ENCODE measurements around the gene TP53TG3F.
"Not testable (repeated sequence)": the region's sequence is repeated elsewhere in the genome, so short reads cannot be mapped to it uniquely, and the experiment has no call there.

TP53TG3F gene, protein sequence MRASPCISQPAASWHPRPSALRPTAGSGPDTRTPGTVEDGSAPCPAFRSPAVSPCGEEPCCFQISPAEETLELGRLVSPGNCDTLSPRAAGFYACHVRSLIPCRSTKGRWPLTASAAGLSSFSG

DNA sequence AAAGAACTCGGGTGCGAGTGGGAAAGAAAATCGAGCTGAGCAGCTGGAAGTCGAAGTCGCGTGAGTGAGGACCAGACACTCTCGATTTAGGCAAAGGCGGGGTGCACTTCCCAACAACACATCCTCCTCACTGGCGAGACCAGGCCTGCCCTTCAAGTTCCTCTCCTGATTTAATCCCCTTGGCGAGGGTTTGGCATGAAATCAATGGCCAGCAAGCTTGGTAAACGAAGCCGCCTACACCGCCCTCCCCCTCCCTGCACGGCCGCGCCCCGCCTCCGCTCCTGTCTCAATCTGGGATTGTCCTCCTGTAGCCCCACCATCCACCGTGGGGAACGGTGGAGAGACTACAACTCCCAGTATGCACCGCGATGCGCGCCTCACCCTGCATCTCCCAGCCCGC lies at the start of gene TP53TG3F:
Gene TP53TG3F, plus strand, starts transcription at position 301 of the 400 bp plus-strand sequence. Its CDS starts 68 bp downstream, at position 369.
- not testable (repeated sequence) for DNase-seq (ENCODE audit: extremely low read depth in 1 of 2, low read depth in 1 of 2)

DNA sequence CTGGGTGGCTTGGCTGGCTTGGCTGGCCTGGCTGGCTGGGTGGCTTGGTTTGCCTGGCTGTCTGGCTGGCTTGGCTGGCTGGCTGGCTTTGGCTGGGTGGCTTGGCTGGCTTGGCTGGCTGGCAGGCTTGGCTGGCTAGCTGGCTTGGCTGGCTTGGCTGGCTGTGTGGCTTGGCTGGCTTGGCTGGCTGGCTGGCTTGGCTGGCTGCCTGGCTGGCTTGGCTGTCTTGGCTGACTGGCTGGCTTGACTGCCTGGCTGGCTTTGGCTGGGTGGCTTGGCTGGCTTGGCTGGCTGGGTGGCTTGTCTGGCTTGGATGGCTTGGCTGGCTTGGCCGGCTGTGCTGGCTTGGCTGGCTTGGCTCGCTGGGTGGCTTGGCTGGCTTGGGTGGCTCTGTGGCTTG lies 32.2 kb downstream of the TP53TG3F start:
- DNase-seq (ENCODE audit: extremely low read depth in 1 of 2, low read depth in 1 of 2), result not testable (repeated sequence)

DNA sequence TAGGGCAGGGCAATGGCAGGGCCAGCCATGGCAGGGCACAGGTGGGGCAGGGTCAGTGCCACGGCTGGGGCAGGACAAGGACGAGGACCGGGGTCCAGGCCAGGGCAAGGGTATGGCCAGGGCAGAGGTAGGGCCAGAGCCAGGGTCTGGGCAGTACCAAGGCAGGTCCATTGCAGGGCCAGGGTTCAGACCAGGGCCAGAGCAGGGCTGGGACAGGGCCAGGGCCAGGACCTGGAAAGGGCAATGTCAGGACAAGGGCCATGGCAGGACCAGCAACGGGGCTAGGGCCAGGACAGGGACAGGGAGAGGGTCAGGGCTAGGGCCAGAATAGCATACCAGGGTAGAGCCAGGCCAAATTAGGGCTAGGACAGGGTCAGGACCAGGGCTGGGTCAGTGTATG lies 47.8 kb downstream of the TP53TG3F start:
- not testable (repeated sequence) for DNase-seq (ENCODE audit: extremely low read depth in 1 of 2, low read depth in 1 of 2)

DNA sequence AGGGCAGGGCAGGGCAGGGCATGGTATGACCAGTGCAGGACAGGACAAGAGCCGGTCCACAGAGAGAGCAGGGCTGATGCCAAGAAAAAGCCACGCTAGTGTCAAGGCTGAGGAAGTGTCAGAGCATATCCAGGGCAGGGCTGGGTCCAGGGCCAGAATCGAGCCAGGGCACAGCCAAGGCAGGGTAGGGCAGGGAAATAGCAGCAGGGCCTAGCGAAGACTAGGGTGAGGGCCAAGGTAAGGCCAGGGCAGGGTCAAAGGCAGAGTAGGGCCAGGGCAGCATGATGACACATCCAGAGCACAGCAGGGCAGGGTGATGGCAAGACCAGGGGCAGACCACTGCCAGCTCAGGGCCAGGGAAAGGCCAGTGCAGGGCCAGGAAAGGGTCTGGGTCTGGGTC lies 49.7 kb downstream of the TP53TG3F start:
- not testable (repeated sequence) for DNase-seq (ENCODE audit: extremely low read depth in 1 of 2, low read depth in 1 of 2)

DNA sequence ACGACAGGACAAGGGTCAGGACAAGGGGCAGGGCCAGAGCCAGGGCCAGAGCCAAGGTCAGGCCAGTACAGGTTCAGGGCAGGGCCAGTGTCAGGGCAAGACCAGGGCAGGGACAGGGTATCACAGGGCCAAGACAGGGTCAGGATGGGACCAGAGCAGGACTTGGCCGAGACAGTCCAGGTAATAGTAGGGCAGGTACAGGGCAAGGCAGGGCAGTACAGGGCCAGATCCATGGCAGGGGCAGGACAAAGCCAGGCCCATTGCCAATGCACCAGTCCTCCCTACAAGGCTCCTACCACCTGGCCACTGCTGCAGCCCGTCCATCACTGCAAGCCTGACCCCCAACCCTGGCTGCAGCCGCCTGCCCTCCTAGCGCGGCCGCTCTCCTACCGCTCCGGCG lies 50.5 kb downstream of the TP53TG3F start:
- DNase-seq (ENCODE audit: extremely low read depth in 1 of 2, low read depth in 1 of 2), result not testable (repeated sequence)
